Measurements from ENCODE around the gene USP32.

- no peak for TF ChIP-seq CTCF (conservative IDR thresholded peaks at IDR 0.05; ENCODE audit: low read length)
- no peak for TF ChIP-seq EZH2phosphoT487 (IDR thresholded peaks at IDR 0.05; ENCODE audit: borderline replicate concordance)
Measured at GRCh38 chr17:60173304-60173819, 218.6 kb downstream of the USP32 start.

All from Loucy (cell line).